DOHH2 (cell line): ENCODE results near the gene AXIN1.

ENCODE experiments used
- EZH2phosphoT487 ChIP-seq: fragments of 200-600 bp; sonication (generic); IDR thresholded peaks from 2 replicates; pipeline ENCODE4 v1.6.1; 2017; ENCODE audit warnings: borderline replicate concordance, mild to moderate bottlenecking, antibody characterized with exemption, low read length, moderate library complexity, mixed read lengths
- TF ChIP-seq, protein P1 (sequence below): fragments of 200-600 bp; sonication (generic); IDR thresholded peaks from one replicate; pipeline ENCODE4 v1.5.1; 2014; ENCODE audit warnings: antibody characterized with exemption, mild to moderate bottlenecking, low read depth, low read length; ENCODE audit not compliant: poor library complexity, severe bottlenecking

GRCh38 chr16:399340-400019 lies 47.0 kb upstream of the AXIN1 start:
- TF ChIP-seq, protein P1, sequence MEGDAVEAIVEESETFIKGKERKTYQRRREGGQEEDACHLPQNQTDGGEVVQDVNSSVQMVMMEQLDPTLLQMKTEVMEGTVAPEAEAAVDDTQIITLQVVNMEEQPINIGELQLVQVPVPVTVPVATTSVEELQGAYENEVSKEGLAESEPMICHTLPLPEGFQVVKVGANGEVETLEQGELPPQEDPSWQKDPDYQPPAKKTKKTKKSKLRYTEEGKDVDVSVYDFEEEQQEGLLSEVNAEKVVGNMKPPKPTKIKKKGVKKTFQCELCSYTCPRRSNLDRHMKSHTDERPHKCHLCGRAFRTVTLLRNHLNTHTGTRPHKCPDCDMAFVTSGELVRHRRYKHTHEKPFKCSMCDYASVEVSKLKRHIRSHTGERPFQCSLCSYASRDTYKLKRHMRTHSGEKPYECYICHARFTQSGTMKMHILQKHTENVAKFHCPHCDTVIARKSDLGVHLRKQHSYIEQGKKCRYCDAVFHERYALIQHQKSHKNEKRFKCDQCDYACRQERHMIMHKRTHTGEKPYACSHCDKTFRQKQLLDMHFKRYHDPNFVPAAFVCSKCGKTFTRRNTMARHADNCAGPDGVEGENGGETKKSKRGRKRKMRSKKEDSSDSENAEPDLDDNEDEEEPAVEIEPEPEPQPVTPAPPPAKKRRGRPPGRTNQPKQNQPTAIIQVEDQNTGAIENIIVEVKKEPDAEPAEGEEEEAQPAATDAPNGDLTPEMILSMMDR: no peak
- no peak for TF ChIP-seq EZH2phosphoT487
